ENCODE data around the gene PDCD1LG2.
"Not testable (repeated sequence)": the region's sequence is repeated elsewhere in the genome, so short reads cannot be mapped to it uniquely, and the experiment has no call there.

The PDCD1LG2 gene

DNA sequence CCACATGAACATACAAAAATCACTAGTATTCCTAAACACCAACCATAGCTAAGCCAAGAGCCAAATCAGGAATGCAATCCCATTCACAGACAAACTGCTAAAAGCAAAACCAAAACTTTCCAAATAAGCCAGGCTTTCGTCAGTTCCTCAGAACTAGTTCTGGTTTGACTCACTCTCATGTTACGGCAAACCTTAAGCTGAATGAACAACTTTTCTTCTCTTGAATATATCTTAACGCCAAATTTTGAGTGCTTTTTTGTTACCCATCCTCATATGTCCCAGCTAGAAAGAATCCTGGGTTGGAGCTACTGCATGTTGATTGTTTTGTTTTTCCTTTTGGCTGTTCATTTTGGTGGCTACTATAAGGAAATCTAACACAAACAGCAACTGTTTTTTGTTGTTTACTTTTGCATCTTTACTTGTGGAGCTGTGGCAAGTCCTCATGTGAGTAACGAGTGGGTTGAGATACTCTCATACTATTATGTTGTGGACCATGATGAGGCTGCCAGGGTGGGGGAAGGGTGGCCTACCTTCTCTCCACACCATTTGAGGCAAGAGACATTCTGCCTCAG lies at the start of gene PDCD1LG2:
TSS of gene PDCD1LG2 (plus strand) at position 172 of the 572 bp plus-strand sequence. CDS start 12,016 bp downstream, outside the sequence.
- DNase-seq (ENCODE audit: low read depth in 3 of 3): peak; percentile 28 to 53 (median 48)

DNA sequence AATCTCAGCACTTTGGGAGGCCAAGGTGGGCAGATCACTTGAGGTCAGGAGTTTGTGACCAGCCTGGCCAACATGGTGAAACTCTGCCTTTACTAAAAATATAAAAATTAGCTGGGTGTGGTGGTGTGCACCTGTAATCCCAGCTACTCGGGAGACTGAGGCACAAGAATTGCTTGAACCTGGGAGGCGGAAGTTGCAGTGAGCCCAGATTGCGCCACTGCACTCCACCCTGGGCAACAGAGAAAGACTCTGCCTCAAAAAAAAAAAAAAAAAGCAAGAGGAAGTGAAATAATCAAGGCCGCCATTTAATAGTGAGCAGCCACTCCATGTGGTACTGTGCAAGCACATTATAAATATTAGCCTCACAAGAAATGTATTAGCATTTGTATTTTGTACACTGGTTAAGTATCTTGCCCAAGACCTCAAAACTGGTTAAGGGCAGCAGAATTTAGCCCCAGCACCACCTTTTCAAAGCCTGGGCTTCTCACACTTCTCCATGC lies 45.5 kb upstream of the PDCD1LG2 start:
- DNase-seq (ENCODE audit: low read depth in 3 of 3): not testable (repeated sequence)

DNA sequence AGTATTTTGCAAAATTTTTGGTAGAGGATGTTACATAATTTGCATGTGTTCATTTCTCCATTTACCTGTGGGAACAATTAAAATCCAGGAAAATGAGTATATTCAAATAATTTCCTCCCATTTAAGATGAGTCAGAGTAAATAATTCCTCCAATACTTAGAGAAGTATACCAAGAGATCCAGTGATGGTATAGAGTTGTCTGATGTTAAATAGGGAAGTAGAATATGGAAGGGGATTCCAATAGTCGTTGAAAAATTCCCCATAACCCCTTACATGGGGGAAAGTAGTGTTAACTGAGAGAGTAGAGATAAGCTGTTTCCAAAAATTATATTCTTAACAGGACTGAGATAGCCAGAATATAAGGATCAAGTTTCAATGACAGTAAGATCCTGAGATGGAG lies 44.3 kb upstream of the PDCD1LG2 start:
- DNase-seq (ENCODE audit: low read depth in 3 of 3): no peak

GRCh38 chr9:5466766-5467165 lies 43.6 kb upstream of the PDCD1LG2 start:
- no peak for DNase-seq (ENCODE audit: low read depth in 3 of 3)

DNA sequence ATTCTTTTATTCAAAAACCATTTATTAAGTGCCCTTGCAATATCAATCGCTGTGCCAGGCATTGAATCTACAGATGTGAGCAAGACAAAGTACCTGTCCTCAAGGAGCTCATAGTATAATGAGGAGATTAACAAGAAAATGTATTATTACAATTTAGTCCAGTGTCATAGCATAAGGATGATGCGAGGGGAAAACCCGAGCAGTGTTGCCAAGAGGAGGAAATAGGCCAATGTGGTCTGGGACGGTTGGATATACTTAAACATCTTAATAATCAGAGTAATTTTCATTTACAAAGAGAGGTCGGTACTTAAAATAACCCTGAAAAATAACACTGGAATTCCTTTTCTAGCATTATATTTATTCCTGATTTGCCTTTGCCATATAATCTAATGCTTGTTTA lies 41.5 kb upstream of the PDCD1LG2 start:
- no peak for DNase-seq (ENCODE audit: low read depth in 3 of 3)

- no peak for DNase-seq (ENCODE audit: low read depth in 3 of 3)
Observed at GRCh38 chr9:5470122-5470521, 40.2 kb upstream of the PDCD1LG2 start.

GRCh38 chr9:5470816-5471215 lies 39.5 kb upstream of the PDCD1LG2 start:
- DNase-seq (ENCODE audit: low read depth in 3 of 3): no peak

- DNase-seq (ENCODE audit: low read depth in 3 of 3): not testable (repeated sequence)
Observed at GRCh38 chr9:5475611-5476010, 34.7 kb upstream of the PDCD1LG2 start.

DNA sequence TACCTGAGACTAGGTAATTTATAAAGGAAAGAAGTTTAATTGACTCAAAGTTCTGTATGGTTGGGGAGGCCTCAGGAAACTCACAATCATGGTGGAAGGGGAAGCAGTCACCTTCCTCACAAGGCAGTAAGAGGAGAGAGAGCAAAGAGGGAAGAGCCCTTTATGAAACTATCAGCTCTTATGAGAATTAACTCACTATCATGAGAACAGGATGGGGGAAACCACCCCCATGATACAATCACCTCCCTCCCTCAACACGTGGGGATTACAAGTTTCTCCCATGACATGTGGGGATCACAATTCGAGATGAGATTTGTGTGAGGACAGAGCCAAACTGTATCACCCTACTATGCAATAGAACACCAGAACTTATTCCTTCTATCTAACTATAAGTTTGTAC lies 32.1 kb upstream of the PDCD1LG2 start:
- no peak for DNase-seq (ENCODE audit: low read depth in 3 of 3)

DNA sequence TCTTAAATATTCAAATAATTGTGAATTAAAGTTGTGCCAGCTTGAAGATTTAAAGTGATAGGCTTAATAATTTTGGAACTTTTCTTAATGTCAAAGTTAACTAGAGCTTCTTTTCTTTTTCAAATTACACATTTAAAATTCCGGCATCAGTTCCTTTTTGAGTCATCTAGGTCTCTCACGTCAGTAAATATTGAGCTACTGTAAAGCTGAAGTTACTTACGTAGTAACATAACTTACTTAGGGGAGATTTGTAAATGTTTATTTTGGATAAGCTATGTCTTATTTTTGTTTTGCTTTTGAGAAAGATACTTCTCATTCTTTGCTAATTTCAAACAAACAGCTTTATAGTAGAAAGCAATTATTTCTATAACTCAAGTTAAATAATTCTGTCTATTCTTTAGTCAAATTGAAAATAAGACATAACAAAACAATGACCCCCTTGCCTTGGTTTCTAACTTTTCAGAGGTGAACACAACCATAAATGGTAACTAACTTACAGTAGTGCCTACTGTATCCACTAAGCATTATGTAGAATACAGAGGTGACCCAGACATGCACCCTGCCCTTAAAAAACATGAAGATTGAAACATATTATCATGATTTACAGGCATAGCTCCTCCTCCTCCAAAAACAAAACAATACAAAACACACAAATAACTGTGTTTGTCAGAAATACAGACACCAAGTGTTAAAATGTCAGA lies 30.2 kb upstream of the PDCD1LG2 start:
- DNase-seq (ENCODE audit: low read depth in 3 of 3): no peak

- no peak for DNase-seq (ENCODE audit: low read depth in 3 of 3)
Observed at GRCh38 chr9:5480919-5481318, 29.4 kb upstream of the PDCD1LG2 start.

- no peak for DNase-seq (ENCODE audit: low read depth in 3 of 3)
Observed at GRCh38 chr9:5481322-5482040, 28.9 kb upstream of the PDCD1LG2 start.

DNA sequence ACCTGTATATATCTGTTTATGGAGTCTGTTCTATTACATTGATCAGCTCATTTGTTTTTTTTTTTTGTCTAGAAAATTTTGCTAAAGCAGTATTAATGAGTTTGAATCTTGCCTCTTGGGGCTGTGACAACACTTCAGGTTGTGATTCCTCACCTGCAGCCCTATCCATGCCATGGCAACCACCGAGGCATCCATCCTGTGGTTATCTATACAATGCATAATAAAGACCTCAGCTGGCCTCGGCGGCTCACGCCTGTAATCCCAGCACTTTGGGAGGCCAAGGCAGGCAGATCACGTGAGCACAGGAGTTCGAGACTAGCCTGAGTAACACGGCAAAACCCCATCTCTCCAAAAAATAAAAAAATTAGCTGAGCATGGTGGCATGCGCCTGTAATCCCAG lies 28.1 kb upstream of the PDCD1LG2 start:
- DNase-seq (ENCODE audit: low read depth in 3 of 3): no peak

DNA sequence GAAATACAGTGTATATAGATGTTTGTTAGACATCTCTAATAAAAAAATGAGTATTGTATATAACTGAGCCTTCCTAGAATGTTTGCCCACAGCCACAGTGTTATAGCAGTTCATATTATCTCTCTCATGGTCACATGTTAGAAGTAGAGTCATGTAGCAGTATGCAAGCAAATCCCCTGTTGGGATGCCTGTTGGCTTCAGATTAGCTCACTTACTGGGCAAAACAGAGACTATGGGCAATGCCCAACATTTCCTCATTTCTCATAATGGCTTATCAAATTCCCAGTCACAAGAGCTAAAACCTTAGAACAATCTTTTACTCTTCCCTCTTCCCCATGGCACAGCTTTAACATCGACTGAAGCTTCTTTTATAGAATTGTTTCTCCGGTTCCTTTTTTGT lies 27.0 kb upstream of the PDCD1LG2 start:
- DNase-seq (ENCODE audit: low read depth in 3 of 3): no peak

- no peak for DNase-seq (ENCODE audit: low read depth in 3 of 3)
Observed at GRCh38 chr9:5485378-5486085, 24.8 kb upstream of the PDCD1LG2 start.

GRCh38 chr9:5486988-5487387 lies 23.3 kb upstream of the PDCD1LG2 start:
- DNase-seq (ENCODE audit: low read depth in 3 of 3): no peak

DNA sequence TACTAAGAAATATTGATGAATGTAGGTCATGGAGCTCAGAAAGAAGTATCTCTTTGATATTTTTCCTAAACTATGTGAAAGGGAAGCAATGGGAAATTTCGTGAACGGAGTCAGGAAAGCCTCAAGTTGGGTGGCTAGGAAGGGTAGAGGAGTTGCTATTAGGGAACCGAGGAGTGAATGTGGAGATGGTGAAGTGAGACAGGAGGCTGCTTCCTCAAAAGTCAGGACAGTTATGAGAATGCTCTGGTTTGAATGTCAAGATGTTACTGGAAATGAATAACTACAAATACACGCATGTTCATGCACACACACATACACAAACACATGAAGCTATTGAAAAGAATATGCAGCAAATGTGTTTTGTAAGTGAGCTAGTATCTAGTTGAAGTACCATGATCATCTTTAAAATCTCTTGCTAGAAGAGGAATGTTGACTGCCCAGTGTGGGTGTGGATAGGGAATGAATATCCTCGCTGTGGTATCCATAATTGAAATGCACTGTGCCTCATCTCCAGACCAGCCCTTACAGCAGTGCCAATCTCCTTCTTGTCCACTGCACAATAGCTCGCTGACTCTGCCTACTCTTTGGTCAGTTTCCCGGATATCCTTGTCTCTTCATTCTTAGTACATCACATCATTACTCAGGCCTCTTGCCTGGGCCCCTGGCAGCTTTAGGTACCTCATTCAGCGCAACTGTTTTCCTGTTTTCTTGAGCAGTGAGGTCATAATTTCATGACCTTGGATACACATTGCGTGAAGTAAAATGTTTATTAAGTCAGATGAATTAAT lies 21.9 kb upstream of the PDCD1LG2 start:
- no peak for DNase-seq (ENCODE audit: low read depth in 3 of 3)

DNA sequence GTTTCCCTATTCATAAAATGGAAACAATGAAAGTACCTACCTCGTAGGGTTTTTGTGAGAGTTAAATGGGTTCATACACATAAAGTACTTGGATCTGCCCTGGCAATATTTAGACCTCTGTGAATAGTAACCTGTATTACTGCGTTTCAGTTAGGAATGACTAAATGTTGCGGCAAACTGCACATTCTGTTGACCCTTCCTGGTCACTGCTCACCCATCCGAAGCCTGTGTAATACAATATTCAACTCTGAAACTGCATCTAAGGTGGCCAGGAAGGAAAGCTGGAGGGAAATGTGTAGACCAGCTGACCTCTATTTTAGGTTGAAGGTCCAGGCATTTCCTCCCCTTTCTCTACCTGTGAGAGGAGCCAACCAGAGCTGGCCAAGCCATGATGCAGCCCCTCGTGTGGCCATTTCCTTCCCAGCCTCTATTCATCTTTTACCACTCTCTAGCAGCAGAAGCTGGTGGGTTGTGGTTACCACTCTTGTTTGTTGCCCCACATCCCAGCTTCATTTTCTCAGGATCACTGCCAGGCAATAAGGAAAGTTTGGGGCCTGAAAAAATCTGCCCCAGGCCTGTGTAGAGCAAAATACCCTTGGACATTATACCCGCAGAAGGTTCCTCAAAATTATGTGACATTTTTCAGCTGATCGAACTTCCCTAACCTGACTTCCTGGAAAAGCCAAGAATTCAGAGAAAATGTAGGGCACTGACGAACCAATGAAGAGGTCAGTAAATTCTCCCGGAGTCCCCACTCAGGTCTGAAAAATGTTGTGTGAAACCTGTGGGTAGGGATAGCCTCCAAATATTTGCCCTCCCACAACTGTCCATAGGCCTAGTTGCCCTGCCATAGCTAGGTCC lies 20.5 kb upstream of the PDCD1LG2 start:
- DNase-seq (ENCODE audit: low read depth in 3 of 3): no peak

- DNase-seq (ENCODE audit: low read depth in 3 of 3): no peak
Observed at GRCh38 chr9:5492965-5493678, 17.2 kb upstream of the PDCD1LG2 start.

Data from stimulated activated CD4-positive, alpha-beta T cell treated with anti-CD3 and anti-CD28 coated beads, TNF-alpha, amount 100 ng/mL, for 48 hours (primary cell).